ENCODE measurements around the gene TNS3.

DNA sequence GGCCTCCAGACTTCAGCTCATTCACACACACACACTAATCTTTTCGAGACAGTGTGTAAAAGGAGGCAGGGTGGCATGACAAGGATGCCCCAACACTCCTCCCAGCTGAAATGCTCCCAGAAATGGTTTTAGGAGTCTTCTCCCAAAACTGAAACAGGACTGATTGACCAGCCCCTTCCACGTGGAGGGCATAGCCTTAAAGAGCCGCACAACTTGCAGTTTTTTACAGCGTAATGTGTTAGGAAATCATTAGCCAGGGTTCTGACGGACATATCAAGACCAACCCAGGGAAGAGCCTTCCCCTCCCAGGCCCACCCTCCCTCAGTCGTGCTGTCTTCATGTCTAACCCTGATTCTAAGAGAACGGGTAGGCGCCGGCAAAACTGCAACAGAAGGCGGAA is 224.6 kb downstream of the TNS3 start:
- TF ChIP-seq JUN (IDR thresholded peaks at IDR 0.05; ENCODE audit: borderline replicate concordance, insufficient read depth, insufficient read length, low read depth) (no peak), POLR2AphosphoS5 (IDR thresholded peaks at IDR 0.05; ENCODE audit: insufficient read depth, low read depth, low read length) (no peak), POLR2A (IDR thresholded peaks at IDR 0.05; ENCODE audit: low read depth, low read length) (no peak), EZH2 (IDR thresholded peaks at IDR 0.05; ENCODE audit: borderline replicate concordance, low read depth, low read length, severe bottlenecking) (no peak), GATA2 (IDR thresholded peaks at IDR 0.05; ENCODE audit: insufficient read depth, insufficient read length, low read depth, low read length) (no peak), FOS (IDR thresholded peaks at IDR 0.05; ENCODE audit: borderline replicate concordance, insufficient read depth, low read length) (no peak)
- TF ChIP-seq, protein P1, sequence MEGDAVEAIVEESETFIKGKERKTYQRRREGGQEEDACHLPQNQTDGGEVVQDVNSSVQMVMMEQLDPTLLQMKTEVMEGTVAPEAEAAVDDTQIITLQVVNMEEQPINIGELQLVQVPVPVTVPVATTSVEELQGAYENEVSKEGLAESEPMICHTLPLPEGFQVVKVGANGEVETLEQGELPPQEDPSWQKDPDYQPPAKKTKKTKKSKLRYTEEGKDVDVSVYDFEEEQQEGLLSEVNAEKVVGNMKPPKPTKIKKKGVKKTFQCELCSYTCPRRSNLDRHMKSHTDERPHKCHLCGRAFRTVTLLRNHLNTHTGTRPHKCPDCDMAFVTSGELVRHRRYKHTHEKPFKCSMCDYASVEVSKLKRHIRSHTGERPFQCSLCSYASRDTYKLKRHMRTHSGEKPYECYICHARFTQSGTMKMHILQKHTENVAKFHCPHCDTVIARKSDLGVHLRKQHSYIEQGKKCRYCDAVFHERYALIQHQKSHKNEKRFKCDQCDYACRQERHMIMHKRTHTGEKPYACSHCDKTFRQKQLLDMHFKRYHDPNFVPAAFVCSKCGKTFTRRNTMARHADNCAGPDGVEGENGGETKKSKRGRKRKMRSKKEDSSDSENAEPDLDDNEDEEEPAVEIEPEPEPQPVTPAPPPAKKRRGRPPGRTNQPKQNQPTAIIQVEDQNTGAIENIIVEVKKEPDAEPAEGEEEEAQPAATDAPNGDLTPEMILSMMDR (IDR thresholded peaks at IDR 0.05; ENCODE audit: extremely low read depth in 1 of 2, insufficient read depth in 1 of 2, low read depth in 1 of 2, low read length in 2 of 2), result no peak
- TF ChIP-seq, protein P2, sequence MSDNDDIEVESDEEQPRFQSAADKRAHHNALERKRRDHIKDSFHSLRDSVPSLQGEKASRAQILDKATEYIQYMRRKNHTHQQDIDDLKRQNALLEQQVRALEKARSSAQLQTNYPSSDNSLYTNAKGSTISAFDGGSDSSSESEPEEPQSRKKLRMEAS (IDR thresholded peaks at IDR 0.05; ENCODE audit: insufficient read depth, insufficient read length), result no peak

Data from endothelial cell of umbilical vein (primary cell).